H1 (cell line): Measurements from ENCODE around the gene UNC13D. TPM values are rescaled to one million over a fixed set of nuclear protein-coding genes. Genes with fewer than 3 reads are reported as not detected.
A peak's percentile ranks its signal among the peaks of the same experiment; 100 is the strongest.

Experiments used
- ASH2L ChIP-seq: fragments of 200-600, 300-600 bp; sonication (generic); IDR thresholded peaks from one replicate; pipeline ENCODE4 v1.7.1; 2017; ENCODE audit warnings: low read length
- CTCF ChIP-seq, 3 experiments: IDR thresholded peaks; 1 replicate in 2 of 3; 2 replicates in 1 of 3; pipeline versions ENCODE4 v1.5.1 to v1.6.1; 2011; ENCODE audit warnings: low read length in 3 of 3, mild to moderate bottlenecking in 3 of 3, inconsistent platforms in 2 of 3, low read depth in 1 of 3, moderate library complexity in 1 of 3; ENCODE audit not compliant: insufficient read depth in 1 of 3; ENCODE audit errors: control extremely low read depth in 1 of 3
- E2F6 ChIP-seq: IDR thresholded peaks from 2 replicates; pipeline ENCODE4 v1.6.1; 2012; ENCODE audit warnings: inconsistent platforms
- RBBP5 ChIP-seq: IDR thresholded peaks from 2 replicates; pipeline ENCODE4 v1.7.1; 2012; ENCODE audit warnings: low read depth, mild to moderate bottlenecking, inconsistent platforms, low read length, moderate library complexity, borderline replicate concordance
- polyA plus RNA-seq, 7 experiments: library from polyadenylated mRNA; depleted of rRNA in 3 of 7; stranded (reverse) in 5 of 7; unstranded in 2 of 7; fragments of >200 nt in 5 of 7; fragments of 200-250 nt in 2 of 7; gene quantifications; 1 replicate in 5 of 7; 2 replicates in 1 of 7; 4 replicates in 1 of 7; pipeline versions ENCODE4 v1.2.1 to v1.2.3, GENCODE V29; 2011 to 2013; ENCODE audit warnings: missing spikeins in 2 of 7, mixed read lengths in 2 of 7
- total RNA-seq: library from RNA; stranded (reverse); fragmentation: NEBNext Ultra II Directional; extraction: Animal tissue kit (Norgen Biotek cat#: 25700); gene quantifications from 2 replicates; pipeline ENCODE4 v1.2.1, GENCODE V29; 2021
- TF ChIP-seq, protein P1 (sequence below): IDR thresholded peaks from 2 replicates; pipeline ENCODE4 v1.6.1; 2012; ENCODE audit warnings: inconsistent platforms

UNC13D gene
- total and polyA plus RNA-seq, 2 of the 8 experiments (the other 6 are each of a cell fraction or from before 2014, with no cell fraction given): 3.6 to 8.4 TPM

DNA sequence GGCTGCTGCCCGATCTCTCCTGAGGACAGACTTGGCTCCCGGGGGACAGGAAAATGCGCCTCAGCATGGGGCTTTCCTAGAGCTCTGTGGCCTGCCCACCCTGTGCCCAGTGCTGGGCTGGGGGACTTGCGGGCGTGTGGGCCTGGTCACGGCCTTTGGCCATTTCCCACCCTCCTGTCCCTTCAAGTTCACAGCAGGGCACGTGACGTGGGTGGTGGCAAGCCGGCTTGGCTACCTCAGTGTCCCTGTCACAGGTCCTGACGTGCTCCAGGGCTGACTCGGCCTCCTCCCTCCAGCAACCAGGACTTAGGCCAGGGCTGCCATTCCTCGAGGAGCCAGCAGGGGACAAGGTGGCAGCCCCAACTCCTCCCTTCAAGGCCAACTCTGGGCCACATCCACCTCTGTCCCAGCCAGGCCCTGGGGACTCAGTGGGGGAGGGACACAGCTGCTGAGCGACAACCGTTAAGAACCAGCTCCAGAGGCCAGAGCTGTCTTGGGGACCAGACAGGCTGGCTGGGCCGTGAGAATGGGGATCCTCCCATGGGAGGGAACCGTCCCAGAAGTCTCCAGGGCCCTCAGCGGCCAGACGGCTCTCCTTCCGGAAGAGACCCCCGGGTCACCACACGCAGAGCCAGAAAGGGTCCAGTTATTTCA, 981 bp upstream of the UNC13D start (continued):
- TF ChIP-seq CTCF (IDR thresholded peaks at IDR 0.05; ENCODE audit: control extremely low read depth in 1 of 3, insufficient read depth in 1 of 3, low read depth in 1 of 3, low read length in 3 of 3) (peak; percentile 63 to 93 (median 82)), RBBP5 (no peak), E2F6 (no peak), ASH2L (no peak)
- TF ChIP-seq, protein P1, sequence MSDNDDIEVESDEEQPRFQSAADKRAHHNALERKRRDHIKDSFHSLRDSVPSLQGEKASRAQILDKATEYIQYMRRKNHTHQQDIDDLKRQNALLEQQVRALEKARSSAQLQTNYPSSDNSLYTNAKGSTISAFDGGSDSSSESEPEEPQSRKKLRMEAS: 0 out of 2 replicates have a peak, but pooled peaks have one; percentile 15
